ENCODE data around the gene VRTN. TPM values are rescaled to one million over a fixed set of nuclear protein-coding genes. Genes with fewer than 3 reads are reported as not detected.

Gene VRTN
- total and polyA plus RNA-seq, 2 of the 8 experiments (the other 6 are each of a cell fraction or from before 2014, with no cell fraction given): 133 to 148 TPM

DNA sequence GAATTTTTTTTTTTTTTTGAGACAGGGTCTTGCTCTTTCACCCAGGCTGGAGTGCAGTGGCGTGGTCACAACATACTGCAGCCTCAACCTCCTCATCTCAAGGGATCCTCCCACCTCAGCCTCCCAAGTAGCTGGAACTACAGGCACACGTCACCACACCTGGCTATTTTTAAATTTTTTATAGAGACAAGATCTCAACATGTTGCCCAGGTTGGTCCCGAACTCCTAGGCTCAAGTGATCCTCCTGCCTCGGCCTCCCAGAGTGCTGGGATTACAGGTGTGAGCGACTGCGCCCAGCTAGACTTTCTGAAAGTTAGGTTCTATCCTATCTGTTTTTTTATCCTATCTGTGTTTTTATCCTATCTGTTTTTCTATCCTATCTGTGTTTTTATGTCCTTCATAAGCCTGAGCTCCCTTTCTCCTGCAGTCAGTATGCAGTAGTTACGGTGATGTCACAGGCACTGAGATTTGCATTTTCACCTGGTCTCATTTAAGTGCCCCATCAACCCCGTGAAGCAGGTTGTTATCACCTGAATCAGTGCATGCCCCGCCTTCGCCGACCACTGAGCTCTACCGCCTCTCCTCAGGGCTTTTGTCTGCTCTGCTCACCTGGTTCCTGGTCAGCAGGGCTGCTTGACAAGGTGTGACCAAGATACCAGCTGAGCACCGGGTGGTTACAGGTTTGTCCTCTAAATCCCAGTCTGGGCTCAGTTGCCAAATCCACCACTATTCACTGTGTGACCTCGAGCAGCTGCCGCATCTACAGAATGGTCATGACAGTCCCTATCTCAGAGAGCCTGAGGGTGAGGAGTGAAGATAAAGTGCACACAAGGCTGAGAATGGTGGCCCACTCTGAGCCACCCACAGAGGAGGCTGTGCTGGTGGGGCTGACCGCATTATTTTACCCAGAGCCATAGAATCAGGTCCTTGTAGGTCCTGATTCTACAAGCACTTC is 44.6 kb downstream of the VRTN start:
- CTCF ChIA-PET (ENCODE audit: partially characterized antibody): interaction anchor here (0.5 to 2.8 kb wide), 14 partner anchors 8 to 720 kb away, joined by 3 to 7 read pairs (median 4); no protein-coding TSS in a partner anchor
- H3K79me2 ChIP-seq (ENCODE audit: control insufficient read depth in 1 of 2, insufficient read depth in 2 of 2, low read length in 2 of 2): no peaks in the 10 kb centered on the region
- peaks cover 0 to 3% (median 0%) of the 10 kb centered on the region in 4 experiments; a peak in 1 of 7 replicates for H3K4me1 ChIP-seq (replicated peaks in 1 of 4; ENCODE audit: control insufficient read depth in 3 of 4, insufficient read depth in 4 of 4, low read length in 3 of 4)
- WGBS, 2 experiments (ENCODE audit: extremely low coverage in 1 of 2, insufficient coverage in 1 of 2, insufficient read length in 1 of 2, insufficient replicate concordance in 2 of 2, low coverage in 1 of 2, low lambda C conversion rate in 2 of 2, missing lambda C conversion rate in 1 of 2): 90% methylated on average over 16 of the region's 16 CpGs; no CpG with 5 or more reads in 1 of the 2 experiments
- no peak overlapping the region for H2AFZ ChIP-seq (ENCODE audit: low read length)
- H3K23me2 ChIP-seq (ENCODE audit: low read depth, low read length): no peaks in the 10 kb centered on the region
- POLR2A ChIA-PET (ENCODE audit: partially characterized antibody): interaction anchor here (0.6 to 1.5 kb wide), 3 partner anchors 9 to 91 kb away, joined by 3 to 4 read pairs (median 3); partner anchors contain the start of gene ABCD4
- H3K9ac ChIP-seq (replicated peaks in 1 of 4; ENCODE audit: extremely low read depth in 1 of 4, low read depth in 3 of 4, low read length in 3 of 4): peak overlapping the region in 1 of 4 experiments; percentile 30; a peak in 1 of 7 replicates
- no peak overlapping the region for H2BK12ac ChIP-seq (ENCODE audit: low read depth, low read length)
- no peak overlapping the region for H3K4me3 ChIP-seq (ENCODE audit: extremely low read depth in 1 of 4, insufficient read depth in 2 of 4, low read depth in 3 of 4, low read length in 4 of 4)
- TF ChIP-seq BRCA1 (IDR thresholded peaks at IDR 0.05; ENCODE audit: low read depth, low read length): no peak
- no peak for TF ChIP-seq TBP (IDR thresholded peaks at IDR 0.05; ENCODE audit: low read depth, low read length)
- TF ChIP-seq POLR2AphosphoS5 (IDR thresholded peaks at IDR 0.05; ENCODE audit: low read depth, low read length): no peak
- no peak for TF ChIP-seq NRF1 (IDR thresholded peaks at IDR 0.05; ENCODE audit: low read depth, low read length)
- H3K56ac ChIP-seq (replicated peaks; ENCODE audit: insufficient read length, low read depth, low read length): no peak overlapping the region
- no peak overlapping the region for H2BK120ac ChIP-seq (replicated peaks; ENCODE audit: low read depth, low read length)
- no peak overlapping the region for H3K4me2 ChIP-seq (ENCODE audit: insufficient read depth in 1 of 2, low read depth in 2 of 2, low read length in 2 of 2)
- H2AK5ac ChIP-seq (ENCODE audit: low read depth, low read length): no peak overlapping the region
- no peaks in the 10 kb centered on the region for H3K9me3 ChIP-seq (ENCODE audit: insufficient read depth in 2 of 2, low read depth in 1 of 2, low read length in 1 of 2)
- no peak overlapping the region for H2BK20ac ChIP-seq (ENCODE audit: low read length)
- FAIRE-seq (no peak), DNase-seq (ENCODE audit: low read depth in 1 of 2, low spot score in 2 of 2) (no peak)
- no peaks in the 10 kb centered on the region for H4K20me1 ChIP-seq (replicated peaks in 1 of 2; ENCODE audit: control insufficient read depth in 1 of 2, insufficient read depth in 2 of 2, low read length in 2 of 2)
- H2BK5ac ChIP-seq (ENCODE audit: low read depth, low read length): no peak overlapping the region
- no peaks in the 10 kb centered on the region for H3K36me3 ChIP-seq (ENCODE audit: control insufficient read depth in 2 of 4, insufficient read depth in 4 of 4, low read length in 3 of 4)
- H3K14ac ChIP-seq (ENCODE audit: insufficient read length): no peak overlapping the region
- 0 out of 2 replicates have a peak overlapping the region, but pooled peaks have one; percentile 36 for H2BK15ac ChIP-seq (ENCODE audit: low read length)
- H3K23ac ChIP-seq (ENCODE audit: insufficient read length): no peak overlapping the region
- no peak overlapping the region for H4K5ac ChIP-seq (ENCODE audit: insufficient read length, low read depth, low read length)
- no peaks in the 10 kb centered on the region for H3K79me1 ChIP-seq (ENCODE audit: low read depth, low read length)
- no peak overlapping the region for H3K27ac ChIP-seq (ENCODE audit: low read depth, low read length)
- no peak overlapping the region for H3K4ac ChIP-seq (replicated peaks; ENCODE audit: insufficient read length, low read depth, low read length)
- H4K8ac ChIP-seq (ENCODE audit: extremely low read depth, insufficient read depth, low read length): no peak overlapping the region
- peaks cover 0 to 2% (median 0%) of the 10 kb centered on the region in 4 experiments; a peak in 1 of 7 replicates for H3K27me3 ChIP-seq (replicated peaks in 1 of 4; ENCODE audit: control insufficient read depth in 3 of 4, extremely low read depth in 1 of 4, insufficient read depth in 3 of 4, low read length in 3 of 4)
- no peak overlapping the region; the same call in 1 of the 2 replicates for H3K18ac ChIP-seq (ENCODE audit: extremely low read depth, low read length)
- no peak overlapping the region for H4K91ac ChIP-seq (replicated peaks; ENCODE audit: insufficient read length, low read length)
